HG03095 (cell line): ENCODE measurements around the gene JAK1.
"Not testable (repeated sequence)": the region's sequence is repeated elsewhere in the genome, so short reads cannot be mapped to it uniquely, and the experiment has no call there.

ENCODE experiments used
- ATAC-seq: cut with Tn5 transposase; IDR thresholded peaks from one replicate; pipeline ENCODE4 v1.9.1; 2021; ENCODE audit warnings: moderate library complexity; ENCODE audit not compliant: unreplicated experiment

JAK1 gene

GRCh38 chr1:64950284-64950809 lies 16.0 kb downstream of the JAK1 start:
- ATAC-seq, result no peak

- no peak for ATAC-seq
These were observed 17.2 kb downstream of the JAK1 start for GRCh38 chr1:64948905-64949833.

GRCh38 chr1:64948216-64948615 lies 18.1 kb downstream of the JAK1 start:
- ATAC-seq, result no peak

GRCh38 chr1:64946916-64947315 lies 19.4 kb downstream of the JAK1 start:
- no peak for ATAC-seq

- no peak for ATAC-seq
These were observed 21.4 kb downstream of the JAK1 start for GRCh38 chr1:64944913-64945312.

GRCh38 chr1:64942675-64943074 lies 23.7 kb downstream of the JAK1 start:
- ATAC-seq, result no peak

- ATAC-seq, result no peak
These were observed 24.2 kb downstream of the JAK1 start for GRCh38 chr1:64942118-64942517.

GRCh38 chr1:64941461-64942117 lies 24.8 kb downstream of the JAK1 start:
- ATAC-seq, result no peak

GRCh38 chr1:64940025-64940424 lies 26.3 kb downstream of the JAK1 start:
- ATAC-seq, result no peak

GRCh38 chr1:64938991-64939390 lies 27.4 kb downstream of the JAK1 start:
- ATAC-seq, result no peak

GRCh38 chr1:64936956-64937355 lies 29.4 kb downstream of the JAK1 start:
- ATAC-seq, result no peak

GRCh38 chr1:64935551-64936155 lies 30.7 kb downstream of the JAK1 start:
- no peak for ATAC-seq

- ATAC-seq, result no peak
These were observed 31.5 kb downstream of the JAK1 start for GRCh38 chr1:64934878-64935275.

GRCh38 chr1:64934115-64934877 lies 32.1 kb downstream of the JAK1 start:
- ATAC-seq, result no peak

GRCh38 chr1:64933296-64934070 lies 32.9 kb downstream of the JAK1 start:
- ATAC-seq, result no peak

- ATAC-seq, result no peak
These were observed 33.4 kb downstream of the JAK1 start for GRCh38 chr1:64932962-64933295.

- not testable (repeated sequence) for ATAC-seq
These were observed 35.7 kb downstream of the JAK1 start for GRCh38 chr1:64930640-64931039.

- ATAC-seq, result no peak
These were observed 37.1 kb downstream of the JAK1 start for GRCh38 chr1:64929221-64929620.

- ATAC-seq, result no peak
These were observed 38.0 kb downstream of the JAK1 start for GRCh38 chr1:64928325-64928724.

GRCh38 chr1:64925594-64925993 lies 40.8 kb downstream of the JAK1 start:
- ATAC-seq, result no peak
